HepG2 (cell line): Measurements from ENCODE around the gene MAVS. TPM values are rescaled to one million over a fixed set of nuclear protein-coding genes. Genes with fewer than 3 reads are reported as not detected.

Experiments
- ADNP ChIP-seq: sonication (generic); formaldehyde crosslinking; IDR thresholded peaks from 2 replicates; pipeline ENCODE4 v1.4.0; 2020; ENCODE audit warnings: missing genetic modification reagents
- NFE2L2 ChIP-seq: fragments of 150-350 bp; IDR thresholded peaks from 2 replicates; pipeline ENCODE4 v1.6.1; 2014; ENCODE audit warnings: low read length
- PAXIP1 ChIP-seq: sonication (generic); formaldehyde crosslinking; conservative IDR thresholded peaks from 2 replicates; pipeline ENCODE4 v1.4.0; 2020; ENCODE audit warnings: mild to moderate bottlenecking, missing genetic modification reagents, moderate library complexity
- PRPF4 ChIP-seq: fragments of 200-400 bp; formaldehyde crosslinking; IDR thresholded peaks from 2 replicates; pipeline ENCODE4 v1.6.1; 2016; ENCODE audit warnings: low read length, low read depth; ENCODE audit not compliant: poor library complexity, severe bottlenecking
- SIX1 ChIP-seq: sonication (generic); formaldehyde crosslinking; IDR thresholded peaks from 2 replicates; pipeline ENCODE4 v1.4.0; 2020; ENCODE audit warnings: missing genetic modification reagents, borderline replicate concordance
- SMYD3 ChIP-seq: sonication (generic); formaldehyde crosslinking; IDR thresholded peaks from 2 replicates; pipeline ENCODE4 v1.8.1; 2023; ENCODE audit warnings: mild to moderate bottlenecking, missing genetic modification reagents
- TFDP2 ChIP-seq: sonication (generic); formaldehyde crosslinking; IDR thresholded peaks from 2 replicates; pipeline ENCODE4 v1.4.0; 2020; ENCODE audit warnings: missing genetic modification reagents
- ZBTB39 ChIP-seq: sonication (generic); formaldehyde crosslinking; IDR thresholded peaks from 2 replicates; pipeline ENCODE4 v1.5.0; 2020; ENCODE audit warnings: missing genetic modification reagents
- ZBTB44 ChIP-seq: sonication (generic); formaldehyde crosslinking; IDR thresholded peaks from 2 replicates; pipeline ENCODE4 v1.4.0; 2020; ENCODE audit warnings: missing genetic modification reagents
- ZC3H13 ChIP-seq: sonication (generic); formaldehyde crosslinking; IDR thresholded peaks from 2 replicates; pipeline ENCODE4 v1.8.1; 2023; ENCODE audit warnings: mild to moderate bottlenecking, missing genetic modification reagents, moderate library complexity
- ZFP82 ChIP-seq: sonication (generic); formaldehyde crosslinking; IDR thresholded peaks from 2 replicates; pipeline ENCODE4 v1.5.1; 2020; ENCODE audit warnings: mild to moderate bottlenecking, missing genetic modification reagents, borderline replicate concordance
- ZNF12 ChIP-seq: sonication (generic); formaldehyde crosslinking; IDR thresholded peaks from 2 replicates; pipeline ENCODE4 v1.5.0; 2020; ENCODE audit warnings: missing genetic modification reagents
- ZNF274 ChIP-seq: sonication (generic); formaldehyde crosslinking; IDR thresholded peaks from 2 replicates; pipeline ENCODE4 v1.5.1; 2020; ENCODE audit warnings: mild to moderate bottlenecking, missing genetic modification reagents
- ZNF30 ChIP-seq: sonication (generic); formaldehyde crosslinking; IDR thresholded peaks from 2 replicates; pipeline ENCODE4 v1.5.0; 2020; ENCODE audit warnings: mild to moderate bottlenecking, missing genetic modification reagents
- ZNF343 ChIP-seq: sonication (generic); formaldehyde crosslinking; IDR thresholded peaks from 2 replicates; pipeline ENCODE4 v1.4.0; 2020; ENCODE audit warnings: mild to moderate bottlenecking, missing genetic modification reagents
- ZNF598 ChIP-seq: sonication (generic); formaldehyde crosslinking; IDR thresholded peaks from 2 replicates; pipeline ENCODE4 v1.5.1; 2020; ENCODE audit warnings: mild to moderate bottlenecking, missing genetic modification reagents, borderline replicate concordance
- ZNF672 ChIP-seq: sonication (generic); formaldehyde crosslinking; IDR thresholded peaks from 2 replicates; pipeline ENCODE4 v1.8.1; 2022; ENCODE audit warnings: missing genetic modification reagents
- ZSCAN5A ChIP-seq: sonication (generic); formaldehyde crosslinking; IDR thresholded peaks from 2 replicates; pipeline ENCODE4 v1.8.0; 2022; ENCODE audit warnings: mild to moderate bottlenecking, missing genetic modification reagents, borderline replicate concordance
- polyA plus RNA-seq, 8 experiments: library from polyadenylated mRNA; depleted of rRNA in 3 of 8; stranded (reverse) in 7 of 8; unstranded in 1 of 8; fragments of >200 nt; fragmentation: Illumina TruSeq in 4 of 8; extraction: Trizol in 4 of 8; gene quantifications; 2 replicates each; pipeline versions ENCODE4 v1.2.1 to v1.2.3, GENCODE V29; 2011 to 2016; ENCODE audit warnings: low read depth in 4 of 8, missing spikeins in 1 of 8, mixed read lengths in 1 of 8; ENCODE audit not compliant: insufficient read depth in 1 of 8
- total RNA-seq, 5 experiments: library from RNA; depleted of rRNA; stranded (reverse); fragments of >200 nt; fragmentation: Illumina TruSeq; extraction: Trizol; gene quantifications; 2 replicates each; pipeline ENCODE4 v1.2.3, GENCODE V29; 2016; ENCODE audit warnings: low read depth in 1 of 5

Gene MAVS
- total and polyA plus RNA-seq, 2 of the 13 experiments (the other 11 are each of a cell fraction or from before 2014, with no cell fraction given): 27.3 to 36.6 TPM

- TF ChIP-seq ZSCAN5A (CRISPR knock-in tag): no peak
- no peak for TF ChIP-seq ZNF12
- TF ChIP-seq ZFP82 (CRISPR knock-in tag): no peak
- TF ChIP-seq ZBTB39 (CRISPR knock-in tag): no peak
- no peak for TF ChIP-seq ZNF343 (CRISPR knock-in tag)
- no peak for TF ChIP-seq PRPF4
- TF ChIP-seq SIX1 (CRISPR knock-in tag): no peak
- TF ChIP-seq ZNF30 (CRISPR knock-in tag): no peak
- no peak for TF ChIP-seq SMYD3 (CRISPR knock-in tag)
- no peak for TF ChIP-seq ZC3H13 (CRISPR knock-in tag)
- no peak for TF ChIP-seq ZNF274 (CRISPR knock-in tag)
- TF ChIP-seq NFE2L2: peak; percentile 93
- TF ChIP-seq ADNP (CRISPR knock-in tag): no peak
- TF ChIP-seq PAXIP1: peak; percentile 46
- no peak for TF ChIP-seq TFDP2 (CRISPR knock-in tag)
- no peak for TF ChIP-seq ZNF672 (CRISPR knock-in tag)
- no peak for TF ChIP-seq ZNF598
- no peak for TF ChIP-seq ZBTB44 (CRISPR knock-in tag)
These were observed 3.1 kb upstream of the MAVS start (continued) for GRCh38 chr20:3843490-3843889.
